Endodermal cell (in vitro differentiated cells): ENCODE data around the gene NFAT5. TPM values are rescaled to one million over a fixed set of nuclear protein-coding genes. Genes with fewer than 3 reads are reported as not detected.
A peak's percentile ranks its signal among the peaks of the same experiment; 100 is the strongest.

Experiments used
- DNase-seq: peaks from one replicate; pipeline ENCODE4 v3.0.0-alpha.2; 2017
- H3K27ac ChIP-seq: 2 replicates; pipeline ENCODE4 v1.5.1; 2013; ENCODE audit warnings: mild to moderate bottlenecking, low read depth, low read length, moderate library complexity
- H3K27me3 ChIP-seq: 2 replicates; pipeline ENCODE4 v1.6.1; 2013; ENCODE audit warnings: mild to moderate bottlenecking, low read length, moderate library complexity; ENCODE audit not compliant: insufficient read depth, control insufficient read depth, poor library complexity, severe bottlenecking
- H3K36me3 ChIP-seq: 2 replicates; pipeline ENCODE4 v1.7.0; 2013; ENCODE audit warnings: mild to moderate bottlenecking, low read length, moderate library complexity; ENCODE audit not compliant: control insufficient read depth, insufficient read depth
- H3K4me1 ChIP-seq: one replicate; pipeline ENCODE4 v1.7.0; 2013; ENCODE audit warnings: low read length; ENCODE audit not compliant: control insufficient read depth, insufficient read depth
- H3K4me3 ChIP-seq: 2 replicates; pipeline ENCODE4 v1.5.1; 2013; ENCODE audit warnings: mild to moderate bottlenecking, low read length, moderate library complexity
- H3K9ac ChIP-seq: 2 replicates; pipeline ENCODE4 v1.6.1; 2013; ENCODE audit warnings: mild to moderate bottlenecking, low read length, moderate library complexity; ENCODE audit not compliant: poor library complexity, severe bottlenecking; ENCODE audit errors: extremely low read depth
- H3K9me3 ChIP-seq: 2 replicates; pipeline ENCODE4 v1.6.1; 2013; ENCODE audit warnings: mild to moderate bottlenecking, low read length, moderate library complexity; ENCODE audit not compliant: control insufficient read depth
- H3K27ac Mint-ChIP-seq: 2 replicates; pipeline ENCODE4 v1.8.0; 2020; ENCODE audit warnings: mixed read lengths
- H3K27me3 Mint-ChIP-seq: 2 replicates; pipeline ENCODE4 v1.8.0; 2021; ENCODE audit warnings: mild to moderate bottlenecking, mixed read lengths; ENCODE audit not compliant: insufficient read depth
- H3K36me3 Mint-ChIP-seq: 2 replicates; pipeline ENCODE4 v1.8.0; 2020; ENCODE audit warnings: low read depth, mixed read lengths
- H3K4me1 Mint-ChIP-seq: 2 replicates; pipeline ENCODE4 v1.8.0; 2020; ENCODE audit warnings: mixed read lengths
- H3K4me3 Mint-ChIP-seq: 2 replicates; pipeline ENCODE4 v1.8.0; 2020; ENCODE audit warnings: mild to moderate bottlenecking, moderate library complexity, mixed read lengths
- H3K9me3 Mint-ChIP-seq: 2 replicates; pipeline ENCODE4 v1.8.0; 2020; ENCODE audit warnings: mild to moderate bottlenecking, mixed read lengths
- CTCF ChIP-seq: fragments of 200-600 bp; sonication (generic); conservative IDR thresholded peaks from 2 replicates; pipeline ENCODE4 v1.5.0; 2021; ENCODE audit warnings: antibody characterized with exemption, mild to moderate bottlenecking
- WGBS, 2 experiments: methylation state at CpG; one replicate each; pipeline versions ENCODE4 v1.1.5 to v1.1.7; 2013; ENCODE audit warnings: missing lambda C conversion rate in 2 of 2, mixed read lengths in 1 of 2; ENCODE audit not compliant: insufficient coverage in 1 of 2, insufficient read length in 1 of 2; 5-methylcytosine and 5-hydroxymethylcytosine counted together
- total RNA-seq, 2 donors: library from RNA; stranded (reverse); fragmentation: NEBNext Ultra II Directional in 1 of 2; extraction: Animal tissue kit (Norgen Biotek cat#: 25700) in 1 of 2; gene quantifications; 2 replicates in 1 of 2; 3 replicates in 1 of 2; pipeline ENCODE4 v1.2.1, GENCODE V29; 2021

Gene NFAT5
- total RNA-seq, 2 donors from 2014 or later: 38.8 to 40.3 TPM

- Mint-ChIP-seq H3K9me3 (no peaks in the 10 kb centered on the region), H3K4me1 (no peaks in the 10 kb centered on the region), H3K27me3 (no peaks in the 10 kb centered on the region), H3K27ac (no peak overlapping the region), H3K4me3 (no peak overlapping the region), H3K36me3 (peaks cover 11% of the 10 kb centered on the region)
- no peak overlapping the region for H3K27ac ChIP-seq
- H3K36me3 ChIP-seq: peaks cover 16% of the 10 kb centered on the region
- H3K27me3 ChIP-seq: no peaks in the 10 kb centered on the region
- no peak overlapping the region for H3K4me3 ChIP-seq
- no peaks in the 10 kb centered on the region for H3K4me1 ChIP-seq
- DNase-seq: no peak
- no peak overlapping the region for H3K9ac ChIP-seq
- H3K9me3 ChIP-seq: no peaks in the 10 kb centered on the region
- no peak for TF ChIP-seq CTCF
These were observed 41.2 kb downstream of the NFAT5 start for GRCh38 chr16:69606985-69607384.

DNA sequence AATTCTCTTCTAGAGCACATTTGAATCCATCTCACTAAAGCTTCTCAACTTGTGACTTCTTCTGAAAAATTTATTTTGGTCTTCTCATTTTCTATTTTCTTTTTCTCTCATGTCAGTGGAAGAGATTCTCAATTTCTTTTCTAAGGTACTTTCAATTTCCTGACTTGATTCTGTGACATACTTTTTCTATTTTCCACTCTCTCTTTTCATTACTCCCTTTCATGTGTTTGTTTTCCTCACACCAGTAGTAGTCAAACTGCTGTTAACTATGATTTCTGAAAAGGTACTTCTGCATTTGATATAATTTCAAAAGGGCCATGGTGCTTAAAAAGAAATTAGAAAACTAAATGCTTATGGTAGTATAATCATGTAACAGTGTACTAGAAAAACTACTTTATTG, 41.9 kb downstream of the NFAT5 start:
- Mint-ChIP-seq H3K36me3 (peaks cover 11% of the 10 kb centered on the region), H3K4me3 (no peak overlapping the region), H3K27me3 (no peaks in the 10 kb centered on the region), H3K4me1 (no peaks in the 10 kb centered on the region), H3K27ac (peak overlapping the region; percentile 7), H3K9me3 (no peaks in the 10 kb centered on the region)
- Histone ChIP-seq H3K4me1 (no peaks in the 10 kb centered on the region), H3K4me3 (no peak overlapping the region), H3K9me3 (no peaks in the 10 kb centered on the region), H3K27ac (no peak overlapping the region), H3K36me3 (peaks cover 16% of the 10 kb centered on the region), H3K9ac (no peak overlapping the region), H3K27me3 (no peaks in the 10 kb centered on the region)
- no peak for DNase-seq
- no peak for TF ChIP-seq CTCF

DNA sequence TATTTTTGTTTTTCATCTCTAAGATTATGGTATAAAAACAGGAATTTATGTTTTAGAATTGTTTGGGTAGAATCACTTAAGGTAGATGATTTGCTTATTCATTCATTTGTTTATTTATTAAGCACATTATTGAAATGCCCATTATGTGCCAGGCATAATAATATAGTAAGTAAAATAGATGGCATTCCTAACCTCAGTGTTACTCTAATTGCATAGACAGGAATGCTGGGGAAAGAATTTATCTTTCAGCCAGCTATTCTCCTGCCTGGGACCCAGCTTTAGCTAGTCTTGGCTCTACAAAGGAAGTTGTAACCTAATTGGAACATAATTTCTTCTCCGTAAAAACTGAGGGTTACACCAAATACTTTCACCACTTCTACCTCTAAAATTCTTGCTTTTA, 44.6 kb downstream of the NFAT5 start:
- Mint-ChIP-seq H3K4me3 (no peak overlapping the region), H3K27ac (peak overlapping the region; percentile 50), H3K9me3 (no peaks in the 10 kb centered on the region), H3K27me3 (no peaks in the 10 kb centered on the region), H3K4me1 (peaks cover 10% of the 10 kb centered on the region), H3K36me3 (peaks cover 12% of the 10 kb centered on the region)
- Histone ChIP-seq H3K4me1 (no peaks in the 10 kb centered on the region), H3K27ac (no peak overlapping the region), H3K9me3 (no peaks in the 10 kb centered on the region), H3K27me3 (no peaks in the 10 kb centered on the region), H3K36me3 (peaks cover 19% of the 10 kb centered on the region), H3K9ac (no peak overlapping the region), H3K4me3 (no peak overlapping the region)
- no peak for TF ChIP-seq CTCF
- WGBS, 2 experiments: 100% methylated on average over 1 of the region's 1 CpG; no CpG with 5 or more reads in 1 of the 2 experiments
- no peak for DNase-seq
